GM18519 (cell line): ENCODE measurements around the gene KRT13.

ENCODE experiments used
- ATAC-seq: cut with Tn5 transposase; IDR thresholded peaks from one replicate; pipeline ENCODE4 v1.9.1; 2021; ENCODE audit warnings: mild to moderate bottlenecking, moderate library complexity; ENCODE audit not compliant: unreplicated experiment, low FRiP score

The KRT13 gene

GRCh38 chr17:41500131-41500911 is 5.1 kb downstream of the KRT13 start:
- no peak for ATAC-seq

GRCh38 chr17:41499714-41500113 is 5.7 kb downstream of the KRT13 start:
- no peak for ATAC-seq

GRCh38 chr17:41498276-41498675 is 7.1 kb downstream of the KRT13 start:
- ATAC-seq, result no peak

GRCh38 chr17:41496803-41497484 is 8.5 kb downstream of the KRT13 start:
- ATAC-seq, result no peak

GRCh38 chr17:41494524-41494923 is 10.9 kb downstream of the KRT13 start:
- no peak for ATAC-seq

- no peak for ATAC-seq
Observed at GRCh38 chr17:41492771-41493170, 12.6 kb downstream of the KRT13 start.

GRCh38 chr17:41492351-41492750 is 13.1 kb downstream of the KRT13 start:
- ATAC-seq, result no peak

- ATAC-seq, result no peak
Observed at GRCh38 chr17:41491476-41491875, 13.9 kb downstream of the KRT13 start.

GRCh38 chr17:41490000-41490990 is 15.1 kb downstream of the KRT13 start:
- ATAC-seq, result no peak

- ATAC-seq, result no peak
Observed at GRCh38 chr17:41489531-41489930, 15.9 kb downstream of the KRT13 start, which contains the start of gene KRT36. KRT36 (minus strand) TSS chr17:41489910; CDS start chr17:41489864, 46 bp downstream.

- no peak for ATAC-seq
Observed at GRCh38 chr17:41486809-41487530, 18.4 kb downstream of the KRT13 start.

- no peak for ATAC-seq
Observed at GRCh38 chr17:41486316-41486715, 19.1 kb downstream of the KRT13 start.

- ATAC-seq, result no peak
Observed at GRCh38 chr17:41484920-41485904, 20.2 kb downstream of the KRT13 start.

GRCh38 chr17:41483991-41484826 is 21.2 kb downstream of the KRT13 start:
- ATAC-seq, result no peak

GRCh38 chr17:41483531-41483930 is 21.9 kb downstream of the KRT13 start:
- ATAC-seq, result no peak

- ATAC-seq, result no peak
Observed at GRCh38 chr17:41481036-41481435, 24.4 kb downstream of the KRT13 start, which contains the start of gene KRT35. KRT35 (minus strand) TSS chr17:41481151; CDS start chr17:41481097, 54 bp downstream.

- ATAC-seq, result no peak
Observed at GRCh38 chr17:41480581-41480980, 24.8 kb downstream of the KRT13 start.

- ATAC-seq, result no peak
Observed at GRCh38 chr17:41480136-41480535, 25.3 kb downstream of the KRT13 start.
